ENCODE results near the gene ZAR1. TPM values are rescaled to one million over a fixed set of nuclear protein-coding genes. Genes with fewer than 3 reads are reported as not detected.

ZAR1 gene
- total and polyA plus RNA-seq, 12 donors = 0.22 TPM; not detected in 11

DNA sequence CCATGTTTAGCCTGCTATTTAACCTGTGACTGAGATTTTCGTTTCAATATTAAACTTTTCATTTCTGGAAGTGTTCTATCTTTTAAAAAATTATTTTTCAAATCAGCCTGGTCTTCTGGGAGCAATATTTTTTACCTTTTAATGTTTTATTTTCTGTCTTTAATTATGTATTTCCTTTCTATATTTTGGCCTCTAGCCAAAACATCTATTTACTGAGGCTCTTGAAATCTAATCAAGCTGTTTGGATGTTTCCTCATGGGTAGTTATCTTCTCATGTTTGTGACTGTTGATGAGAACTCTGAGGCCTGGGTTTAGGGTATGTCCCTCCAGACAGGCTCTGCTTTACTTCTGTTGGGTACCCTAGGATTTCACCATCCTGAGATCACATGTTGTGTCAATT, 17.3 kb upstream of the ZAR1 start:
- WGBS, 4 donors = 80 to 93% (median 85%) methylated on average over 1 of the region's 1 CpG
- H3K36me3 ChIP-seq (replicated peaks in 1 of 2) = no peaks in the 10 kb centered on the region
- no peak overlapping the region for H3K4me3 ChIP-seq
- H3K9me3 ChIP-seq (replicated peaks in 1 of 3) = no peaks in the 10 kb centered on the region
- intact Hi-C loops (cut with DNase I) = no loop called here
- no peaks in the 10 kb centered on the region for H3K4me1 ChIP-seq (replicated peaks in 1 of 2)
- no peak for DNase-seq
- TF ChIP-seq, protein P1, sequence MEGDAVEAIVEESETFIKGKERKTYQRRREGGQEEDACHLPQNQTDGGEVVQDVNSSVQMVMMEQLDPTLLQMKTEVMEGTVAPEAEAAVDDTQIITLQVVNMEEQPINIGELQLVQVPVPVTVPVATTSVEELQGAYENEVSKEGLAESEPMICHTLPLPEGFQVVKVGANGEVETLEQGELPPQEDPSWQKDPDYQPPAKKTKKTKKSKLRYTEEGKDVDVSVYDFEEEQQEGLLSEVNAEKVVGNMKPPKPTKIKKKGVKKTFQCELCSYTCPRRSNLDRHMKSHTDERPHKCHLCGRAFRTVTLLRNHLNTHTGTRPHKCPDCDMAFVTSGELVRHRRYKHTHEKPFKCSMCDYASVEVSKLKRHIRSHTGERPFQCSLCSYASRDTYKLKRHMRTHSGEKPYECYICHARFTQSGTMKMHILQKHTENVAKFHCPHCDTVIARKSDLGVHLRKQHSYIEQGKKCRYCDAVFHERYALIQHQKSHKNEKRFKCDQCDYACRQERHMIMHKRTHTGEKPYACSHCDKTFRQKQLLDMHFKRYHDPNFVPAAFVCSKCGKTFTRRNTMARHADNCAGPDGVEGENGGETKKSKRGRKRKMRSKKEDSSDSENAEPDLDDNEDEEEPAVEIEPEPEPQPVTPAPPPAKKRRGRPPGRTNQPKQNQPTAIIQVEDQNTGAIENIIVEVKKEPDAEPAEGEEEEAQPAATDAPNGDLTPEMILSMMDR (IDR thresholded peaks at IDR 0.05) = no peak
- no peak for TF ChIP-seq POLR2A (IDR thresholded peaks at IDR 0.05)
- H3K27me3 ChIP-seq = no peaks in the 10 kb centered on the region
- H3K27ac ChIP-seq = no peak overlapping the region

DNA sequence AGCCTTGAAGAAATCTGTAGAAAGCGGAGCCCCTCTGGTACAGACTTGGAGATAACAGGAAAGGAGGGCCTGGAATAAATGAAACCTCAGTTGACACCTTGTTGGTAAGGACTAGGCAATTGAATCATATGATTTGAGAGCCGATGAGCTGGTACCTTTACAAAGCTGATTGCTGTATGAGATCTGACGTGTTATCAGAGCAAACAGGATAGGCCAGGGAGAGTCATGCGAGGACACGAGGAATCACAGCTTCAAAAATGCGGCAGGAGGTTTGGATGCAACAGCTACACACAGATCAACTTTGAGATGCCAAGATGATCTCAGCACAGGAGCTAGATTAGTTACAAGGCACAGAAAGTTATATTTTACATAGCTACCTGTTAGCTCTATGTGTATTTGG, 14.3 kb upstream of the ZAR1 start:
- Histone ChIP-seq H3K36me3 (replicated peaks in 1 of 2) (no peaks in the 10 kb centered on the region), H3K27me3 (no peaks in the 10 kb centered on the region), H3K4me1 (replicated peaks in 1 of 2) (no peaks in the 10 kb centered on the region), H3K27ac (no peak overlapping the region), H3K4me3 (no peak overlapping the region), H3K9me3 (replicated peaks in 1 of 3) (no peaks in the 10 kb centered on the region)
- peak in 1 of 7 donors; percentile 68 for DNase-seq
- TF ChIP-seq, protein P1 (IDR thresholded peaks at IDR 0.05) = no peak
- no peak for TF ChIP-seq POLR2A (IDR thresholded peaks at IDR 0.05)
- 82 to 95% (median 90%) methylated on average over 6 of the region's 6 CpGs for WGBS, 4 donors
- intact Hi-C loops (cut with DNase I) = no loop called here

DNA sequence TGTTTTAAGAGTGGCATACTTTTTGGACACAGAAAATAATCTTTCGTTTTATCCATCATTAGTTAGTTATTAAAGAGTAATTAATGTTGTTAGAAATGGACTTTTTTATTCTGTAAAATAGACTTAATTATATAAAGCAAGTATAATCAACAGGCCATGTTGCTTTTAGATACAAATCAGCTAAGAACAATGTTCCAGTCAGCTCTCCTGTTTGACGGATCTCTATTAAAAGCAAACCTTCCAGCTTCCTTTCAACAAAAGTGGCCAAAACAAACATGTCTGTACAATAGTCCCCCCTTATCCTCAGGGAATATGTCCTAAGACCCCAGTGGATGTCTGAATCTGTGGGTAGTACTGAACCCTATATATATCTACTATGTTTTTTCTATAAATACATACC, 11.8 kb upstream of the ZAR1 start:
- 46 to 69% (median 62%) methylated on average over 2 of the region's 2 CpGs for WGBS, 4 donors
- intact Hi-C loops (cut with DNase I) = no loop called here
- TF ChIP-seq, protein P1 (IDR thresholded peaks at IDR 0.05) = no peak
- no peak for TF ChIP-seq POLR2A (IDR thresholded peaks at IDR 0.05)

DNA sequence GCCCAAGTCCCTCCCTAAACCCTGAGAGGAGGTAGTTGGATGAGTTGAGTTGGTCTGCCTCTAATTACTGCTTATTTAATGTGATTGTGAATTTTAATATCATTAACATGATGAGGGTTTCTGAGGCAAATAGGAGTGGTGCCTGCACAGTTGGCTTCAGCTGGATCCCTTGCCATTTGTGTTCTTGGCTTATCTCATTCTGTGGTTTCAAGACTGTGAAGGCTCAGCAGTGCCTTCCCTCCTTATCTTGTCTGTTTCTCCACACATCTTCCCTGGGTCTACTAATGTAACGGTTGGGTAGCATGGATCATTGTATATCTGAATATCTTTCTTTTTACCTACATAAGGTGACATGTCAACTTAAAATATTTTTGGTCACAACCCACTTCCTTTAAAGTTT, 8.5 kb upstream of the ZAR1 start:
- no peak for DNase-seq
- no peak overlapping the region for H3K4me3 ChIP-seq
- no peak for TF ChIP-seq POLR2A (IDR thresholded peaks at IDR 0.05)
- TF ChIP-seq, protein P1 (IDR thresholded peaks at IDR 0.05) = no peak
- no peaks in the 10 kb centered on the region for H3K36me3 ChIP-seq (replicated peaks in 1 of 2)
- no peak overlapping the region for H3K27ac ChIP-seq
- H3K4me1 ChIP-seq (replicated peaks in 1 of 2) = peaks cover 0 to 6% of the 10 kb centered on the region in 2 donors
- 69 to 100% (median 90%) methylated on average over 1 of the region's 1 CpG for WGBS, 4 donors
- peaks cover 26% of the 10 kb centered on the region for H3K27me3 ChIP-seq
- intact Hi-C loops (cut with DNase I) = no loop called here
- no peaks in the 10 kb centered on the region for H3K9me3 ChIP-seq (replicated peaks in 1 of 3)

More for the DNA sequence above, 11.8 kb upstream of the ZAR1 start:
- Histone ChIP-seq H3K9me3 (replicated peaks in 1 of 3) (no peaks in the 10 kb centered on the region), H3K27me3 (peaks cover 11% of the 10 kb centered on the region), H3K36me3 (replicated peaks in 1 of 2) (no peaks in the 10 kb centered on the region), H3K4me3 (no peak overlapping the region), H3K27ac (no peak overlapping the region), H3K4me1 (replicated peaks in 1 of 2) (no peaks in the 10 kb centered on the region)
- no peak for DNase-seq
